GM19328 (cell line): Measurements from ENCODE around the gene MED8.
A peak's percentile ranks its signal among the peaks of the same experiment; 100 is the strongest.

Experiments used
- ATAC-seq: cut with Tn5 transposase; IDR thresholded peaks from one replicate; pipeline ENCODE4 v1.9.1; 2021; ENCODE audit warnings: mild to moderate bottlenecking, moderate library complexity; ENCODE audit not compliant: unreplicated experiment

Gene MED8

GRCh38 chr1:43363283-43363934 is 26.2 kb downstream of the MED8 start:
- ATAC-seq, result no peak

DNA sequence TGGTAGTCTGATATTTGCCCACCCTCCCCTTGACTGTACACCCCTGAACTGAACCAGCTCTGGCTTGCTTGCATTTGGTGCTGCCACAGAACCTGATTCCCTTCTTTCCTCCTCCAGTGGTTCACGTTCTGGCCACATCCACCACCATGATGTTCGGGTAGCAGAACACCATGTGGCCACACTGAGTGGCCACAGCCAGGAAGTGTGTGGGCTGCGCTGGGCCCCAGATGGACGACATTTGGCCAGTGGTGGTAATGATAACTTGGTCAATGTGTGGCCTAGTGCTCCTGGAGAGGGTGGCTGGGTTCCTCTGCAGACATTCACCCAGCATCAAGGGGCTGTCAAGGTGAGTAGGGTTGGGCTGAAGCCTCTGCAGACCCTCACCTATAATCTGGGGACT is 29.0 kb downstream of the MED8 start:
- no peak for ATAC-seq

GRCh38 chr1:43359696-43360095 is 29.9 kb downstream of the MED8 start:
- ATAC-seq, result no peak

DNA sequence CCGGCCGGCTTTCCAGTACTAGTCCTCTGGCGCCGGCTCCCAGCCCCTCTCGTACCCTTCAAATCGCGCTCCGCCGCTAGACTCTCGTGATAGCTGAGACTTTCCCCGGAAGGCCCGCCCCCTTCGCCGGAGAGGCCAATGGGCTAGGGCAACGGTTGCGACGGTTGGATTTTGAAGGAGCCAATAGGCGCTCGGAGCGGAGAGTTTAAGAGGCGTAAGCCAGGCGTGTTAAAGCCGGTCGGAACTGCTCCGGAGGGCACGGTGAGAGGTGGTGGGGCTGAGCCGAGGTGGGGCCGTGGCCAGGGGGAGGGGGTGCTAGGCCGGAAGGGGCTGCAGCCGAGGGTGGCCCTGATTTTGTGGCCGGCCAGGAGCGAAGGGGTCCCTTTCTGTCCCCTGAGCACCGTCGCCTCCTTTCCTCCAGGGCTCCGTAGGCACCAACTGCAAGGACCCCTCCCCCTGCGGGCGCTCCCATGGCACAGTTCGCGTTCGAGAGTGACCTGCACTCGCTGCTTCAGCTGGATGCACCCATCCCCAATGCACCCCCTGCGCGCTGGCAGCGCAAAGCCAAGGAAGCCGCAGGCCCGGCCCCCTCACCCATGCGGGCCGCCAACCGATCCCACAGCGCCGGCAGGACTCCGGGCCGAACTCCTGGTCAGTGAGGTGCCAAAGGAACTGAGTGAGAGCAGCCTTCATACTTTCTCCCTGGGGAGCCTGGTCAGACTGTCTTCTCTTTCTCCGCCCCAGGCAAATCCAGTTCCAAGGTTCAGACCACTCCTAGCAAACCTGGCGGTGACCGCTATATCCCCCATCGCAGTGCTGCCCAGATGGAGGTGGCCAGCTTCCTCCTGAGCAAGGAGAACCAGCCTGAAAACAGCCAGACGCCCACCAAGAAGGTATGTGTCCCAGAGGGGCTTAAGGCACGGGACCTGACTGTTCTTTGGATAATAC is 30.6 kb downstream of the MED8 start, which contains the start of gene CDC20:
Gene CDC20 (plus strand): TSS at position 236 of the 948 bp plus-strand sequence. CDS start 235 bp downstream, at position 471.
- ATAC-seq, result peak; percentile 93

GRCh38 chr1:43358121-43358745 is 31.4 kb downstream of the MED8 start:
- peak; percentile 5 for ATAC-seq

- no peak for ATAC-seq
Measured at GRCh38 chr1:43357251-43357650, 32.3 kb downstream of the MED8 start.

DNA sequence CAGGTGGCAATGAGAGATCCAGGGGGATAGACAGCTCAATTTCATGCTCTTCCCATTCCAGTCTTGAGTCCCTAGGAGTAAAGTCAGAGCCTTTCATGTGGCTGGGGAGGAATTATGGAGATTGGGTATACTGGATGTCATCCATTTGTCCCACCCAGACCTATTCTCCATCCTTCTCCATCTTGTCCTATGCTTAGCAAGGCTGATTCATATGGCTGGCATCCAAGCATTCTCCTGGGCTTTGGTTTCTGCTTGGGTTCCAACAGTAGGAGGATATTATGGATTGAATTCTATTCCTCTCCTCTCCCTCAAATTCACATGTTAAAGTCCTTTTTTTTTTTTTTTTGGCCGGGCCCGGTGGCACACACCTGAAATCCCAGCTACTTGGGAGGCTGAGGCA is 34.7 kb downstream of the MED8 start:
- ATAC-seq, result no peak

GRCh38 chr1:43354471-43354870 is 35.1 kb downstream of the MED8 start:
- no peak for ATAC-seq

- no peak for ATAC-seq
Measured at GRCh38 chr1:43352881-43353280, 36.7 kb downstream of the MED8 start.

DNA sequence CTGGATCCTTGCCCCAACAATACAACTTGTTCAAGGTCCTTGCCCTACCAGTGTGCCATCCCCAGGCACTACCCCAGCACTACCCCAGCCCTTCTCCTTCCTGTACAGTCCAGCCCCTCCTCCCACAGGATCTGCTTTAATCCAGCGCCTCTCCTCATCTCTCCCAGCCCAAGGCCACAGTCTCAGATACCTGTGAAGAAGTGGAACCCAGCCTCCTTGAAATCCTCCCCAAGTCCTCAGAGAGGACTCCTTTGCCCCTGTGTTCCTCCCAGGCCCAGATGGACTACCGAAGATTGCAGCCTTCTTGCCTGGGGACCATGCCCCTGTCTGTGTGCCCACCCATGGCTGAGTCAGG is 37.3 kb downstream of the MED8 start:
- ATAC-seq, result no peak

GRCh38 chr1:43351421-43352350 is 37.9 kb downstream of the MED8 start:
- no peak for ATAC-seq

DNA sequence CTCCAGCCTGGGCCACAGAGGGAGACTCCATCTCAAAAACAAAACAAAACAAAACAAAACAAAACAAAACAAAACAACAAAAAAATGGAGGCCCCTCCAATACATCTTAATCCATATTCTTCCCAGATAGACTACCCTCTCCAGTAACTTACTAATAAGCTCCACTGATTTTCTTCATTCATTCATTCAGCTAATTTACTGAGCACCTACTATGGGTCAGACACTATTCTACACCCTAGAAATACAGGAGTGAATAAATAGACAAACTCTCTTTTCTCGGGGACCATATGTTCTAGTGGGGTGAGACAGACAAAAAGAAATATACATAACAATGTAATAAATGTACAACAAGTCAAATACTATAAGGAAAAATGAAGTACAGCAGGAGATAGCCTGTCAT is 38.6 kb downstream of the MED8 start:
- ATAC-seq, result no peak

- no peak for ATAC-seq
Measured at GRCh38 chr1:43349594-43350306, 39.9 kb downstream of the MED8 start.

DNA sequence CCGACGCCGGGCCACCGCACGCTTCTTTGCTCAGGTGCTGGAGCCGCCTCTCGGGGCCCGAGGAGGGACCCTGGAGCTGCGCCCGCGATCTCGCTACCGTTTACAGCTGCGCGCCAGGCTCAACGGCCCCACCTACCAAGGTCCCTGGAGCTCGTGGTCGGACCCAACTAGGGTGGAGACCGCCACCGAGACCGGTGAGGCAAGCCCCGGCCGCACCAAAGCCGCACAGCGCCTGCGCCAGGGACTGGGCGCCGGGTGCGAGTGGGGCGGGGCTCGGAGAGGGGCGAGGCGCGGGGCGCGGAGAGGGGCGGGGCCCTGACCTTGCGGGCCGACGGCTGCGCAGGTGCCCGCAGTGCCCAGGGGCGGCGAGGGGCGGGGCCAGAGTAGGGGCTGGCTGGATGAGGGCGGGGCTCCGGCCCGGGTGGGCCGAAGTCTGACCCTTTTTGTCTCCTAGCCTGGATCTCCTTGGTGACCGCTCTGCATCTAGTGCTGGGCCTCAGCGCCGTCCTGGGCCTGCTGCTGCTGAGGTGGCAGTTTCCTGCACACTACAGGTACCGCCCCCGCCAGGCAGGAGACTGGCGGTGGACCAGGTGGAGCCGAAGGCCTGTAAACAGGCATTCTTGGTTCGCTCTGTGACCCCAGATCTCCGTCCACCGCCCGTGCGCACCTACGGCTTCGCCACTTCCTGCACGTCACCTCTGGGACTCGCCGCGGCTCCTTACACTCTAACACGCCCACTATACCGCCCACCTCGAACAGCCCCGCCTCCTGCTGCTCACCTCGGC is 40.6 kb downstream of the MED8 start:
- no peak for ATAC-seq

- ATAC-seq, result no peak
Measured at GRCh38 chr1:43348343-43348808, 41.2 kb downstream of the MED8 start.

DNA sequence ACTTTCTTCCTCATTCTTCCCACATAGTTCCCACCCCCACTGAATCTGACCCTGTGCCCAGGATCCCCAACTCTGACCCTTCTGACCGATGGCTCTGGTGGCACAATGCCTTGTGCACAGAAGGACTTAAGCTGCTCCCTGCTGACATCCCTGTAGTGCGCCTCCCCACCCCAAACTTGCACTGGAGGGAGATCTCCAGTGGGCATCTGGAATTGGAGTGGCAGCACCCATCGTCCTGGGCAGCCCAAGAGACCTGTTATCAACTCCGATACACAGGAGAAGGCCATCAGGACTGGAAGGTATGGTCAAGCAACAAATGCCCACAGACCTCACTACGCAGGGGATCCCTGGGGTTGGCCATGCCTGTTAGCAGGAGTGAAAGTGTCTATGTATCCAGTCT is 43.0 kb downstream of the MED8 start:
- ATAC-seq, result no peak

GRCh38 chr1:43345120-43345519 is 44.5 kb downstream of the MED8 start:
- ATAC-seq, result no peak

DNA sequence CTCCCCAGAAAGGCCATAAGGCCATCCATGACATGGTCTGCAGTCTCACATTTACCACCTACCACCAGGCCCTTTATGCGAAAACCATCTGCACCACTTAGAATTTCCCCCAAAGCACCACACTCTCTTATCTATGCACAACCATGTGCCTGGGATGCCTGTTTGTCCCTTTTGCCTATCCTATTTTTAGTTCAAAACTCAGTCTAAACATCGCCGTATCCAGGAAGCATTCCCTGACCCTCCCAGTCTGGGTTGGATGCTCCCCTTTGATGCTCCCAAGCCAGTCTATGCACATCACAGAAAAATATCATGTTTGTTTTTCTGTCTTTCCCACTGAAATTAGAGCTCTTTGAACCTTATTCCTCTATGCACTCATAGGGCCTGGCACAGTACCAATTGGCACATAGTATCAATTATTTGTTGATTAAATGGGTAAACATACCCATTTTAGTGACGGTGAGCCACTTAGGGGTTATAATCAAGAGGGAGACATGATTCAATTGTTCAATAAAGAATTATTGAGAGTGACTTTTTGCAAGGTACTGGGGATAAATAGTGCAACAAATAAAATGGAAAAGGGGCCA is 45.2 kb downstream of the MED8 start:
- no peak for ATAC-seq

GRCh38 chr1:43340559-43340958 is 49.0 kb downstream of the MED8 start:
- no peak for ATAC-seq
